Right lobe of liver (tissue), 6 donors: ENCODE data around the gene SLC10A3. TPM values are rescaled to one million over a fixed set of nuclear protein-coding genes. Genes with fewer than 3 reads are reported as not detected.
A peak's percentile ranks its signal among the peaks of the same experiment; 100 is the strongest.

Source experiments
- ATAC-seq, 4 donors: fragments of 200-7000 bp; cut with Tn5 transposase; one replicate each; pipeline ENCODE4 v1.9.1; 2020; ENCODE audit warnings: mild to moderate bottlenecking in 4 of 4, moderate library complexity in 4 of 4
- DNase-seq, 3 donors: peaks; one replicate each; pipeline ENCODE4 v3.0.0-alpha.2; 2020
- H3K27ac ChIP-seq, 3 donors: fragments of 200-600 bp; one replicate each; pipeline ENCODE4 v1.8.0; 2022
- H3K27me3 ChIP-seq, 2 donors: fragments of 200-600 bp; one replicate each; pipeline ENCODE4 v1.8.0; 2022
- H3K36me3 ChIP-seq, 4 donors: fragments of 200-600 bp; sonication (generic) in 1 of 4; one replicate each; pipeline versions ENCODE4 v1.5.1 to v1.8.0; 2017 to 2022; ENCODE audit warnings: control low read depth in 1 of 4
- H3K4me1 ChIP-seq, 4 donors: fragments of 200-600 bp; sonication (generic) in 1 of 4; one replicate each; pipeline versions ENCODE4 v1.5.1 to v1.8.0; 2017 to 2022; ENCODE audit warnings: control low read depth in 1 of 4
- H3K4me3 ChIP-seq, 3 donors: fragments of 200-600 bp; one replicate each; pipeline ENCODE4 v1.8.0; 2022
- H3K9me3 ChIP-seq, 4 donors: fragments of 200-600 bp; sonication (generic) in 1 of 4; one replicate each; pipeline versions ENCODE4 v1.5.1 to v1.8.0; 2017 to 2022; ENCODE audit warnings: control low read depth in 1 of 4
- CTCF ChIP-seq, 4 donors: fragments of 200-600 bp in 3 of 4; fragments of 450-650 bp in 1 of 4; IDR thresholded peaks; one replicate each; pipeline versions ENCODE4 v1.5.1 to v1.8.0; 2016 to 2022; ENCODE audit warnings: antibody characterized with exemption in 4 of 4, mild to moderate bottlenecking in 2 of 4
- POLR2A ChIP-seq: fragments of 450-650 bp; IDR thresholded peaks from one replicate; pipeline ENCODE4 v1.6.1; 2017; ENCODE audit warnings: antibody characterized with exemption, mild to moderate bottlenecking
- WGBS: methylation state at CpG from one replicate; pipeline ENCODE4 v1.1.6; 2018; ENCODE audit warnings: low coverage, low lambda C conversion rate; ENCODE audit not compliant: insufficient coverage; ENCODE audit errors: missing lambda C conversion rate; 5-methylcytosine and 5-hydroxymethylcytosine counted together
- intact Hi-C, 2 donors: fragments of 100-400 bp; cut with DNase I; formaldehyde crosslinking; loops; one replicate each; pipeline versions ENCODE4 v1.11.2 to v1.14.1; 2022
- total RNA-seq, 6 experiments: library from RNA; depleted of rRNA in 2 of 6; stranded (reverse); fragments of >200 nt in 2 of 6; fragmentation: NEBNext Ultra II Directional in 3 of 6; extraction: Animal tissue kit (Norgen Biotek cat#: 25700) in 3 of 6; gene quantifications; one replicate each; pipeline versions ENCODE4 v1.1.0 to v1.2.4, GENCODE V29; 2016 to 2023
- donor health status: DM: no; HTN: yes; CAD: no.
- donor health status: DM: no; HTN: no; CAD: no.
- donor health status: DM: no; HTN: no; CAD: no.
- donor health status: DM: no; HTN: yes; CAD: no.
- donor health status: DM: no; HTN: yes; CAD: no.

SLC10A3 gene
- total RNA-seq, 6 experiments from 2014 or later = 3.0 to 15.2 (median 5.1) TPM

GRCh38 chrX:154469114-154469513 is 21.3 kb downstream of the SLC10A3 start:
- no peaks in the 10 kb centered on the region for H3K4me1 ChIP-seq
- ATAC-seq (no peak), DNase-seq (no peak)
- 74% methylated on average over 3 of the region's 9 CpGs for whole genome bisulfite sequencing
- H3K9me3 ChIP-seq = no peaks in the 10 kb centered on the region
- no peak overlapping the region for H3K27ac ChIP-seq
- intact Hi-C loops = no loop called here
- H3K4me3 ChIP-seq = no peak overlapping the region
- no peaks in the 10 kb centered on the region for H3K36me3 ChIP-seq
- TF ChIP-seq POLR2A (no peak), CTCF (IDR thresholded peaks at IDR 0.05) (no peak)
- no peaks in the 10 kb centered on the region for H3K27me3 ChIP-seq

- no peaks in the 10 kb centered on the region for H3K36me3 ChIP-seq
Measured at GRCh38 chrX:154468217-154468616, 22.2 kb downstream of the SLC10A3 start.

GRCh38 chrX:154467556-154467955 is 22.9 kb downstream of the SLC10A3 start:
- WGBS = 87% methylated on average over 3 of the region's 21 CpGs
- H3K9me3 ChIP-seq = no peaks in the 10 kb centered on the region
- DNase-seq (peak in 1 of 3 donors; percentile 12), ATAC-seq (no peak)
- no peak overlapping the region for H3K27ac ChIP-seq
- H3K36me3 ChIP-seq = no peaks in the 10 kb centered on the region
- TF ChIP-seq POLR2A (no peak), CTCF (IDR thresholded peaks at IDR 0.05) (no peak)
- H3K4me3 ChIP-seq = no peak overlapping the region
- H3K27me3 ChIP-seq = no peaks in the 10 kb centered on the region
- H3K4me1 ChIP-seq = no peaks in the 10 kb centered on the region
- intact Hi-C loops = no loop called here

More at GRCh38 chrX:154468217-154468616, 22.2 kb downstream of the SLC10A3 start:
- WGBS = 95% methylated on average over 7 of the region's 23 CpGs
- intact Hi-C loops = no loop called here
- Histone ChIP-seq H3K27ac (no peak overlapping the region), H3K27me3 (no peaks in the 10 kb centered on the region), H3K4me1 (no peaks in the 10 kb centered on the region), H3K9me3 (no peaks in the 10 kb centered on the region), H3K4me3 (no peak overlapping the region)
- ATAC-seq (no peak), DNase-seq (peak in 1 of 3 donors; percentile 13)
- TF ChIP-seq CTCF (IDR thresholded peaks at IDR 0.05) = no peak
- no peak for TF ChIP-seq POLR2A

- no peak for TF ChIP-seq CTCF (IDR thresholded peaks at IDR 0.05)
- no peak for TF ChIP-seq POLR2A
- DNase-seq = peak in 1 of 3 donors; percentile 12
- ATAC-seq = no peak
- Histone ChIP-seq H3K4me3 (no peak overlapping the region), H3K27me3 (no peaks in the 10 kb centered on the region), H3K27ac (no peak overlapping the region), H3K36me3 (no peaks in the 10 kb centered on the region), H3K4me1 (no peaks in the 10 kb centered on the region), H3K9me3 (no peaks in the 10 kb centered on the region)
- intact Hi-C loops = no loop called here
- WGBS = no CpG with 5 or more reads among the region's 15 CpGs
Measured at GRCh38 chrX:154466907-154467306, 23.5 kb downstream of the SLC10A3 start.

- Histone ChIP-seq H3K27ac (no peak overlapping the region), H3K27me3 (no peaks in the 10 kb centered on the region), H3K4me1 (no peaks in the 10 kb centered on the region), H3K4me3 (no peak overlapping the region), H3K36me3 (no peaks in the 10 kb centered on the region), H3K9me3 (no peaks in the 10 kb centered on the region)
- no CpG with 5 or more reads among the region's 32 CpGs for WGBS
- intact Hi-C loops = no loop called here
- DNase-seq (no peak), ATAC-seq (no peak)
- no peak for TF ChIP-seq POLR2A
- no peak for TF ChIP-seq CTCF (IDR thresholded peaks at IDR 0.05)
Measured at GRCh38 chrX:154466036-154466435, 24.4 kb downstream of the SLC10A3 start.
